ENCODE measurements around the gene RBMS2.

DNA sequence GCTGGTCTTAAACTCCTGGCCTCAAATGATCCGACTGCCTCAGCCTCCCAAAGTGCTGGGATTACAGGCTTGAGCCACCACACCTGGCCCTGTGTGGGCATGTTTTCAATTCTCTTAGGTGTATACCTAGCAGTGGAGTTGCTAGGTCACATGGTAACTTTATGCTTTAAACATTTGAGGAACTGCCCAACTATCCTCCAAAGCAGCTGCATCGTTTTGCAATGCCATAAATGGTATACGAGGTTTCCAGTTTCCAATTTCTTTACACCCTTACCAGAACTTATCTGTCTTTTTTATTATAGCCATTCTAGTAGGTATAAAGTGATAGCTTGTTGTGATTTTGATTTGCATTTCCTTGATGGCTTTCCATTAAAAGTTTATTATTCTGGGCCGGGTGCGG, 25.1 kb downstream of the RBMS2 start:
- TF ChIP-seq, protein P1, sequence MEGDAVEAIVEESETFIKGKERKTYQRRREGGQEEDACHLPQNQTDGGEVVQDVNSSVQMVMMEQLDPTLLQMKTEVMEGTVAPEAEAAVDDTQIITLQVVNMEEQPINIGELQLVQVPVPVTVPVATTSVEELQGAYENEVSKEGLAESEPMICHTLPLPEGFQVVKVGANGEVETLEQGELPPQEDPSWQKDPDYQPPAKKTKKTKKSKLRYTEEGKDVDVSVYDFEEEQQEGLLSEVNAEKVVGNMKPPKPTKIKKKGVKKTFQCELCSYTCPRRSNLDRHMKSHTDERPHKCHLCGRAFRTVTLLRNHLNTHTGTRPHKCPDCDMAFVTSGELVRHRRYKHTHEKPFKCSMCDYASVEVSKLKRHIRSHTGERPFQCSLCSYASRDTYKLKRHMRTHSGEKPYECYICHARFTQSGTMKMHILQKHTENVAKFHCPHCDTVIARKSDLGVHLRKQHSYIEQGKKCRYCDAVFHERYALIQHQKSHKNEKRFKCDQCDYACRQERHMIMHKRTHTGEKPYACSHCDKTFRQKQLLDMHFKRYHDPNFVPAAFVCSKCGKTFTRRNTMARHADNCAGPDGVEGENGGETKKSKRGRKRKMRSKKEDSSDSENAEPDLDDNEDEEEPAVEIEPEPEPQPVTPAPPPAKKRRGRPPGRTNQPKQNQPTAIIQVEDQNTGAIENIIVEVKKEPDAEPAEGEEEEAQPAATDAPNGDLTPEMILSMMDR (IDR thresholded peaks at IDR 0.05; ENCODE audit: poor library complexity): no peak
- TF ChIP-seq EZH2phosphoT487 (IDR thresholded peaks at IDR 0.05; ENCODE audit: low read depth, severe bottlenecking, unreplicated experiment) (no peak), EZH2 (IDR thresholded peaks at IDR 0.05; ENCODE audit: borderline replicate concordance) (no peak)

All from hepatocyte (in vitro differentiated cells).